ENCODE data around the gene CDC27.
"Not testable (repeated sequence)": the region's sequence is repeated elsewhere in the genome, so short reads cannot be mapped to it uniquely, and the experiment has no call there.

The CDC27 gene

DNA sequence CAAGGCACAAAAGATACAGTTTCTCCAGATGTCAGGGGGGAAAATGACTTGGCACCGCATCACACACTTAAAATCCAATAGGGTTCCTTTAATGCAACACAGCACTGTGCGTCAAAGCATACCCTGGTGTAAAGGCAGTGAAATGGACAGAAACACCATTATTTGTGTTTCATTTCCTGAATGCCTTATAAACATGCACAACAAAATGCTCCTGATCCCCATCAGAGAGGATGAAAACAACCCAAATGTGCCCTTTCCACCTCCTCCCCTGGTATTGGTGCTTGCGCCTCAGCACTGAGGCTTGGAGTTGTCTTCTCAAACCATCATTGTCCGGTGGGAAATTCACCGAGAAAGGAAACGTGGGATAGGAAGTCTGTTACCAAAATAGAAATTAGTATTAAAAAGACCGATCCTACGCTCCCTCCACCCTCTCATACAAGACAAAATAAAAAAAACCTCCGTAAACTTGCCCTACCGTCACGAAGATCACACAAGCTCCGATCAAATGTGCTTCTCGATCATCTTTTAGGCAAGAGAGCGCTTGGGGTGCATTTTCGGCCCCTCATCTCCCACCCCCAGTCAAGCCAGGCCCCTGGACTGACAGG is 722 bp downstream of the CDC27 start:
- H3K4me3 ChIP-seq (replicated peaks; ENCODE audit: low read depth, low read length): peak overlapping the region; percentile 94
- no peak for DNase-seq (ENCODE audit: extremely low read depth, insufficient read length)

DNA sequence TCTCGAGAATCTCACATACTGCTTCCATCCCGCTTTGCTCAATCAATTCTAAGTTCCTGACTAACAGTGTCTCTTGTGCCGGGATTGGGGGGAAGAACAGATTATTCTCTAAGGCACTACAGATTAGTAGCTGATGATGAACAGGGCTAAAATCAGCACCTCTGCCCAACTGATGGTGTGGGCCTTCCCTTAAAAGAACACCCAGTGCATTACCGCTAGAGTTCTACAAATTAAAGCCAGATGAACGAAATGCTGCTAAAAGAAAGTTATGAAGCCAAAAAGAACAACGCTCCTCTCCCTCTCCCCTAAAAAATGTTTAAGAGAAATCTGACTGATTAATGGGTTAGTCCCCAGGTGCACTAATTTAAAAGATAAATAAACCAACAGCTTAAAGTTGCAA is 4.4 kb downstream of the CDC27 start:
- no peak for DNase-seq (ENCODE audit: extremely low read depth, insufficient read length)
- TF ChIP-seq, protein P1, sequence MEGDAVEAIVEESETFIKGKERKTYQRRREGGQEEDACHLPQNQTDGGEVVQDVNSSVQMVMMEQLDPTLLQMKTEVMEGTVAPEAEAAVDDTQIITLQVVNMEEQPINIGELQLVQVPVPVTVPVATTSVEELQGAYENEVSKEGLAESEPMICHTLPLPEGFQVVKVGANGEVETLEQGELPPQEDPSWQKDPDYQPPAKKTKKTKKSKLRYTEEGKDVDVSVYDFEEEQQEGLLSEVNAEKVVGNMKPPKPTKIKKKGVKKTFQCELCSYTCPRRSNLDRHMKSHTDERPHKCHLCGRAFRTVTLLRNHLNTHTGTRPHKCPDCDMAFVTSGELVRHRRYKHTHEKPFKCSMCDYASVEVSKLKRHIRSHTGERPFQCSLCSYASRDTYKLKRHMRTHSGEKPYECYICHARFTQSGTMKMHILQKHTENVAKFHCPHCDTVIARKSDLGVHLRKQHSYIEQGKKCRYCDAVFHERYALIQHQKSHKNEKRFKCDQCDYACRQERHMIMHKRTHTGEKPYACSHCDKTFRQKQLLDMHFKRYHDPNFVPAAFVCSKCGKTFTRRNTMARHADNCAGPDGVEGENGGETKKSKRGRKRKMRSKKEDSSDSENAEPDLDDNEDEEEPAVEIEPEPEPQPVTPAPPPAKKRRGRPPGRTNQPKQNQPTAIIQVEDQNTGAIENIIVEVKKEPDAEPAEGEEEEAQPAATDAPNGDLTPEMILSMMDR (IDR thresholded peaks at IDR 0.05; ENCODE audit: insufficient read depth, low read length, poor library complexity, severe bottlenecking): no peak
- no peaks in the 10 kb centered on the region; the same call in none of the 2 replicates for H3K36me3 ChIP-seq (ENCODE audit: control insufficient read depth, insufficient read depth, low read length)
- no peak overlapping the region for H3K4me3 ChIP-seq (replicated peaks; ENCODE audit: low read depth, low read length)
- H3K27me3 ChIP-seq (replicated peaks; ENCODE audit: control insufficient read depth, insufficient read depth, low read length): no peaks in the 10 kb centered on the region

More for the DNA sequence above, 722 bp downstream of the CDC27 start:
- TF ChIP-seq, protein P1 (IDR thresholded peaks at IDR 0.05; ENCODE audit: insufficient read depth, low read length, poor library complexity, severe bottlenecking): no peak
- no peaks in the 10 kb centered on the region for H3K36me3 ChIP-seq (ENCODE audit: control insufficient read depth, insufficient read depth, low read length)
- H3K27me3 ChIP-seq (replicated peaks; ENCODE audit: control insufficient read depth, insufficient read depth, low read length): no peaks in the 10 kb centered on the region

DNA sequence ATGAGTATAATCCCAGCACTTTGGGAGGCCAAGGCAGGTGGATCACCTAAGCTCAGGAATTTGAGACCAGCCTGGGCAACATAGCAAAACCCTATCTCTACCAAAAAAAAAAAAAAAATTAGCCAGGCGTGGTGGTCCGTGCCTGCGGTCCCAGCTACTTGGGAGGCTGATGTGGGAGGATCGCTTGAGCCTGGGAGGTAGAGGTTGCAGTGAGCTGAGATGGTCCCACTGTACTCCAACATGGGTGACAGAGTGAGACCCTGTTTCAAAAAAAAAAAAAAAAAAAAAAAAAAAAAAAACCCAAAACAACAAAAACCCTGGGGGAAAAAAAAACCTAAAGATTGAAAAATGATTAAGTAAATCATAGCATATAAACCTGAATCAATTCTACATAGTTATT is 8.1 kb downstream of the CDC27 start:
- DNase-seq (ENCODE audit: extremely low read depth, insufficient read length); H3K27me3 ChIP-seq (replicated peaks; ENCODE audit: control insufficient read depth, insufficient read depth, low read length); H3K36me3 ChIP-seq (ENCODE audit: control insufficient read depth, insufficient read depth, low read length): not testable (repeated sequence)

DNA sequence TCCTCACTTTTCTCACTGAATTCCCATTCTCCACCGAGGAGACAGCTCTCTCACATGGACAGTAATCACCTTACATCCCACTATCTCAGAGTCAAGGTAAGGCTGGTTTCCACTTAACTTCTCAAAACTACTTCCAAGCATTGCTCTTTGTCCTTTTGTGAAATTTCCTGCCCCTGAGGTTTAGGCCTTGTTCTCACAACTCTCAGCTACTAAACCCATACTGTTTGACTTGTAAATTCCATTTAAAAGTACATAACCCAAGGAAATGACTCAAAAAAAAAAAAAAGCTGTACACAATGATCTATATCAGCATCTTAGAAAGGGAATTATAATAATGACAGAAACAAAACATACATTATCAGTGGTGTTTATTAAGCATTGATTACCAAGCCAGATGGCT is 8.8 kb downstream of the CDC27 start:
- no peak for DNase-seq (ENCODE audit: extremely low read depth, insufficient read length)
- peaks cover 4% of the 10 kb centered on the region for H3K36me3 ChIP-seq (ENCODE audit: control insufficient read depth, insufficient read depth, low read length)
- no peaks in the 10 kb centered on the region for H3K27me3 ChIP-seq (replicated peaks; ENCODE audit: control insufficient read depth, insufficient read depth, low read length)
- no peak overlapping the region for H3K4me3 ChIP-seq (replicated peaks; ENCODE audit: low read depth, low read length)
- TF ChIP-seq, protein P1 (IDR thresholded peaks at IDR 0.05; ENCODE audit: insufficient read depth, low read length, poor library complexity, severe bottlenecking): no peak

More for the DNA sequence above, 8.1 kb downstream of the CDC27 start:
- H3K4me3 ChIP-seq (replicated peaks; ENCODE audit: low read depth, low read length): not testable (repeated sequence)

DNA sequence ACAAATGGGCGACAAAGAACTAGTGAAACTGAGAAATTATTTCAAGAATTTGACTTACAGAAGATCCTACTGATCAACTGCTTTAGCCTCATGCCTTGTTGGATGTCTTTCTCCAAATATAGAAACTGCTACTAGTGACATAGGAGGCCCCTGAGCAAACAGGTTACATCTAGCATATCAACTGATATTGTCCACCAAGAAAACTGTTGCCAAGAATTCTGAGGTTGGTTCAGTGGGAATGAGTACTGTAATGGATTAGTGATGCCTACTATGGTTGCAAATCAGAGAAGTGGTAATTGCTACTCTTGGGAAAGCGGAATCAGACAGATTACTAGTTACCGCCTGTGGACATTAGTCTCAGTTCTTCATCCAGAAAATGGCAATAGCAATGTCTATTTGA is 10.0 kb downstream of the CDC27 start:
- Histone ChIP-seq H3K27me3 (replicated peaks; ENCODE audit: control insufficient read depth, insufficient read depth, low read length) (no peaks in the 10 kb centered on the region), H3K4me3 (replicated peaks; ENCODE audit: low read depth, low read length) (no peak overlapping the region), H3K36me3 (ENCODE audit: control insufficient read depth, insufficient read depth, low read length) (peaks cover 4% of the 10 kb centered on the region)
- DNase-seq (ENCODE audit: extremely low read depth, insufficient read length): no peak
- TF ChIP-seq, protein P1 (IDR thresholded peaks at IDR 0.05; ENCODE audit: insufficient read depth, low read length, poor library complexity, severe bottlenecking): no peak

DNA sequence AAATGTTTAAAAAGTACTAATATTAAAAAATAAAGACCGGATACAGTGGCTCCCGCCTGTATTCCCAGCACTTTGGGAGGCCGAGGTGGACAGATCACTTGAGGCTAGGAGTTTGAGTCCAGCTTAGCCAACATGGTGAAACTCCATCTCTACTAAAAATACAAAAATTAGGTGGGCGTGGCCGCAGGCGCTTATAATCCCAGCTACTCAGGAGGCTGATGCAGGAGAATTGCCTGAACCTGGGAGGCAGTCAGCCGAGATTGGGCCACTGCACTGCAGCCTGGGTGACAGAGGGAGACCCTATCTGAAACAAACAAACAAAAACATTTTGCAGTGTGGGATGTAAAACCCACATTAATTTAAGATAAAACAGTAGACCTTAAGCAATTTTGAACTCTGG is 11.8 kb downstream of the CDC27 start:
- Histone ChIP-seq H3K27me3 (replicated peaks; ENCODE audit: control insufficient read depth, insufficient read depth, low read length) (no peaks in the 10 kb centered on the region), H3K4me3 (replicated peaks; ENCODE audit: low read depth, low read length) (no peak overlapping the region), H3K36me3 (ENCODE audit: control insufficient read depth, insufficient read depth, low read length) (peaks cover 4% of the 10 kb centered on the region)
- DNase-seq (ENCODE audit: extremely low read depth, insufficient read length): no peak
- TF ChIP-seq, protein P1 (IDR thresholded peaks at IDR 0.05; ENCODE audit: insufficient read depth, low read length, poor library complexity, severe bottlenecking): no peak

Data from GM06990 (cell line).